Activated T-cell treated with anti-CD3 and anti-CD28 coated beads, Interleukin-2, amount 50 U/mL, for 24 hours (primary cell): ENCODE results near the gene ZNF559.

Experiments
- DNase-seq: peaks from one replicate; pipeline ENCODE4 v3.0.0-alpha.2; 2020
- H3K27ac Mint-ChIP-seq: 2 replicates; pipeline ENCODE4 v1.8.0; 2020; ENCODE audit warnings: mild to moderate bottlenecking, mixed read lengths
- H3K27me3 Mint-ChIP-seq: 2 replicates; pipeline ENCODE4 v1.8.0; 2020; ENCODE audit warnings: mixed read lengths
- H3K36me3 Mint-ChIP-seq: 2 replicates; pipeline ENCODE4 v1.8.0; 2020; ENCODE audit warnings: low read depth, mixed read lengths
- H3K4me1 Mint-ChIP-seq: 2 replicates; pipeline ENCODE4 v1.8.0; 2020; ENCODE audit warnings: low read depth, mixed read lengths
- H3K4me3 Mint-ChIP-seq: 2 replicates; pipeline ENCODE4 v1.8.0; 2020; ENCODE audit warnings: mild to moderate bottlenecking, moderate library complexity, mixed read lengths
- H3K9me3 Mint-ChIP-seq: 2 replicates; pipeline ENCODE4 v1.8.0; 2020; ENCODE audit warnings: mixed read lengths

ZNF559 gene

GRCh38 chr19:9324584-9324962 is 594 bp downstream of the ZNF559 start:
- H3K27me3 Mint-ChIP-seq = no peaks in the 10 kb centered on the region
- peaks cover 66% of the 10 kb centered on the region for H3K36me3 Mint-ChIP-seq
- no peak for DNase-seq
- peak overlapping the region; percentile 96 for H3K27ac Mint-ChIP-seq
- peak overlapping the region; percentile 85 for H3K4me3 Mint-ChIP-seq
- H3K4me1 Mint-ChIP-seq = peaks cover 31% of the 10 kb centered on the region
- peaks cover 41% of the 10 kb centered on the region for H3K9me3 Mint-ChIP-seq

GRCh38 chr19:9329999-9330398 is 6.0 kb downstream of the ZNF559 start:
- DNase-seq = no peak
- H3K4me3 Mint-ChIP-seq = no peak overlapping the region
- peaks cover 53% of the 10 kb centered on the region for H3K9me3 Mint-ChIP-seq
- H3K27ac Mint-ChIP-seq = no peak overlapping the region
- H3K27me3 Mint-ChIP-seq = no peaks in the 10 kb centered on the region
- peaks cover 10% of the 10 kb centered on the region for H3K4me1 Mint-ChIP-seq
- H3K36me3 Mint-ChIP-seq = peaks cover 96% of the 10 kb centered on the region

GRCh38 chr19:9342610-9343304 is 18.8 kb downstream of the ZNF559 start:
- Mint-ChIP-seq H3K4me1 (no peaks in the 10 kb centered on the region), H3K36me3 (peaks cover 89% of the 10 kb centered on the region), H3K9me3 (peaks cover 73% of the 10 kb centered on the region), H3K27ac (no peak overlapping the region), H3K27me3 (no peaks in the 10 kb centered on the region), H3K4me3 (no peak overlapping the region)
- DNase-seq = no peak

GRCh38 chr19:9345005-9345404 is 21.0 kb downstream of the ZNF559 start:
- H3K9me3 Mint-ChIP-seq = peaks cover 74% of the 10 kb centered on the region

GRCh38 chr19:9348253-9348652 is 24.3 kb downstream of the ZNF559 start:
- no peak overlapping the region for H3K4me3 Mint-ChIP-seq
- H3K27ac Mint-ChIP-seq = no peak overlapping the region
- H3K36me3 Mint-ChIP-seq = peaks cover 84% of the 10 kb centered on the region
- no peaks in the 10 kb centered on the region for H3K27me3 Mint-ChIP-seq
- H3K9me3 Mint-ChIP-seq = peaks cover 67% of the 10 kb centered on the region
- H3K4me1 Mint-ChIP-seq = no peaks in the 10 kb centered on the region
- DNase-seq = no peak

More at GRCh38 chr19:9345005-9345404, 21.0 kb downstream of the ZNF559 start:
- no peaks in the 10 kb centered on the region for H3K4me1 Mint-ChIP-seq
- peaks cover 89% of the 10 kb centered on the region for H3K36me3 Mint-ChIP-seq
- no peaks in the 10 kb centered on the region for H3K27me3 Mint-ChIP-seq
- H3K4me3 Mint-ChIP-seq = no peak overlapping the region
- no peak for DNase-seq
- H3K27ac Mint-ChIP-seq = no peak overlapping the region

GRCh38 chr19:9348671-9349070 is 24.7 kb downstream of the ZNF559 start:
- DNase-seq = no peak
- H3K27me3 Mint-ChIP-seq = no peaks in the 10 kb centered on the region
- H3K27ac Mint-ChIP-seq = no peak overlapping the region
- no peak overlapping the region for H3K4me3 Mint-ChIP-seq
- H3K4me1 Mint-ChIP-seq = no peaks in the 10 kb centered on the region
- H3K9me3 Mint-ChIP-seq = peaks cover 64% of the 10 kb centered on the region
- H3K36me3 Mint-ChIP-seq = peaks cover 81% of the 10 kb centered on the region

- Mint-ChIP-seq H3K27ac (no peak overlapping the region), H3K4me3 (no peak overlapping the region), H3K36me3 (peaks cover 79% of the 10 kb centered on the region), H3K27me3 (no peaks in the 10 kb centered on the region), H3K9me3 (peaks cover 60% of the 10 kb centered on the region), H3K4me1 (no peaks in the 10 kb centered on the region)
- DNase-seq = no peak
Observed at GRCh38 chr19:9352505-9352904, 28.5 kb downstream of the ZNF559 start.

- H3K27ac Mint-ChIP-seq = no peak overlapping the region
Observed at GRCh38 chr19:9353011-9353410, 29.0 kb downstream of the ZNF559 start.

GRCh38 chr19:9354651-9355050 is 30.7 kb downstream of the ZNF559 start:
- H3K36me3 Mint-ChIP-seq = peaks cover 77% of the 10 kb centered on the region
- no peaks in the 10 kb centered on the region for H3K4me1 Mint-ChIP-seq
- H3K9me3 Mint-ChIP-seq = peaks cover 60% of the 10 kb centered on the region
- H3K27me3 Mint-ChIP-seq = no peaks in the 10 kb centered on the region
- DNase-seq = no peak
- H3K4me3 Mint-ChIP-seq = no peak overlapping the region
- H3K27ac Mint-ChIP-seq = no peak overlapping the region

More at GRCh38 chr19:9353011-9353410, 29.0 kb downstream of the ZNF559 start:
- Mint-ChIP-seq H3K4me3 (no peak overlapping the region), H3K27me3 (no peaks in the 10 kb centered on the region), H3K36me3 (peaks cover 82% of the 10 kb centered on the region), H3K9me3 (peaks cover 62% of the 10 kb centered on the region), H3K4me1 (no peaks in the 10 kb centered on the region)
- no peak for DNase-seq

GRCh38 chr19:9362905-9363304 is 38.9 kb downstream of the ZNF559 start, which contains the start of gene ZNF177:
Gene ZNF177 (plus strand): TSS chr19:9363013. CDS start chr19:9378312, 15,299 bp downstream.
- H3K27ac Mint-ChIP-seq = no peak within 1 kb of the TSS
- H3K4me1 Mint-ChIP-seq = peaks cover 5% of the 10 kb centered on the region
- H3K36me3 Mint-ChIP-seq = peaks cover 83% of the 10 kb centered on the region
- H3K9me3 Mint-ChIP-seq = peaks cover 57% of the 10 kb centered on the region
- peaks cover 8% of the 10 kb centered on the region for H3K27me3 Mint-ChIP-seq
- H3K4me3 Mint-ChIP-seq = no peak within 1 kb of the TSS
- no peak for DNase-seq

- no peak for DNase-seq
- no peaks in the 10 kb centered on the region for H3K27me3 Mint-ChIP-seq
- H3K36me3 Mint-ChIP-seq = peaks cover 88% of the 10 kb centered on the region
- no peak overlapping the region for H3K4me3 Mint-ChIP-seq
- H3K27ac Mint-ChIP-seq = no peak overlapping the region
- H3K9me3 Mint-ChIP-seq = peaks cover 63% of the 10 kb centered on the region
- H3K4me1 Mint-ChIP-seq = no peaks in the 10 kb centered on the region
Observed at GRCh38 chr19:9370738-9371619, 47.0 kb downstream of the ZNF559 start.

GRCh38 chr19:9381361-9381785 is 57.4 kb downstream of the ZNF559 start:
- Mint-ChIP-seq H3K9me3 (peaks cover 65% of the 10 kb centered on the region), H3K27ac (no peak overlapping the region), H3K4me1 (no peaks in the 10 kb centered on the region), H3K36me3 (peaks cover 93% of the 10 kb centered on the region), H3K27me3 (no peaks in the 10 kb centered on the region), H3K4me3 (no peak overlapping the region)
- no peak for DNase-seq
